Psoas muscle (tissue), 8 donors: ENCODE data around the gene BBC3. TPM values are rescaled to one million over a fixed set of nuclear protein-coding genes. Genes with fewer than 3 reads are reported as not detected.

Experiments used
- ATAC-seq, 4 donors: fragments of 200-7000 bp; cut with Tn5 transposase; one replicate each; pipeline ENCODE4 v1.9.1; 2020; ENCODE audit warnings: moderate library complexity in 3 of 4, mild to moderate bottlenecking in 2 of 4
- DNase-seq, 2 donors: peaks; one replicate each; pipeline ENCODE4 v3.0.0-alpha.2; 2020
- H3K27ac ChIP-seq: fragments of 200-600 bp; one replicate; pipeline ENCODE4 v1.8.0; 2022
- H3K27me3 ChIP-seq, 3 donors: fragments of 200-600 bp in 1 of 3; one replicate each; pipeline versions ENCODE4 v1.6.1 to v1.8.0; 2013 to 2022; ENCODE audit warnings: low read length in 2 of 3, mild to moderate bottlenecking in 2 of 3, moderate library complexity in 1 of 3; ENCODE audit not compliant: insufficient read depth in 3 of 3
- H3K36me3 ChIP-seq, 2 donors: fragments of 200-600 bp in 1 of 2; one replicate each; pipeline versions ENCODE4 v1.6.1 to v1.8.0; 2013 to 2022; ENCODE audit warnings: low read depth in 1 of 2, mild to moderate bottlenecking in 1 of 2, moderate library complexity in 1 of 2; ENCODE audit not compliant: insufficient read depth in 1 of 2
- H3K4me1 ChIP-seq: fragments of 200-600 bp; one replicate; pipeline ENCODE4 v1.8.0; 2022
- H3K4me3 ChIP-seq: fragments of 200-600 bp; one replicate; pipeline ENCODE4 v1.8.0; 2022; ENCODE audit warnings: mild to moderate bottlenecking
- H3K9me3 ChIP-seq: fragments of 200-600 bp; one replicate; pipeline ENCODE4 v1.8.0; 2022
- CTCF ChIP-seq: fragments of 200-600 bp; IDR thresholded peaks from one replicate; pipeline ENCODE4 v1.8.0; 2022; ENCODE audit warnings: antibody characterized with exemption
- WGBS, 3 donors: extraction: QIAGEN DNeasy Blood & Tissue Kit; methylation state at CpG; one replicate each; pipeline versions ENCODE4 v1.1.6 to v1.1.7; 2013; 5-methylcytosine and 5-hydroxymethylcytosine counted together
- intact Hi-C, 2 donors: fragments of 100-400 bp; cut with DNase I; formaldehyde crosslinking; loops; one replicate each; pipeline versions ENCODE4 v1.11.0 to v1.14.2; 2022
- polyA plus RNA-seq, 3 donors: library from polyadenylated mRNA; stranded (reverse); fragments of 200-250 nt; gene quantifications; one replicate each; pipeline ENCODE4 v1.2.3, GENCODE V29; 2013
- total RNA-seq, 4 donors: library from RNA; stranded (reverse); fragmentation: NEBNext Ultra II Directional in 2 of 4; extraction: Animal tissue kit (Norgen Biotek cat#: 25700) in 2 of 4; gene quantifications; one replicate each; pipeline versions ENCODE4 v1.2.1 to v1.2.4, GENCODE V29; 2021 to 2023
- donor health status: healthy with polysubstance abuse.
- donor health status: DM: no; HTN: no; CAD: no; lungs with moderate emphysema.
- donor health status: Bipolar disorder and iron deficiency.
- donor health status: healthy.
- donor health status: DM: yes; HTN: yes; CAD: no.
- donor health status: DM: no; HTN: no; CAD: no.
- donor health status: DM: no; HTN: no; CAD: no.
- donor health status: DM: yes; HTN: yes; CAD: no.

The BBC3 gene
- total and polyA plus RNA-seq, 7 donors: 2.7 to 32.5 (median 3.0) TPM

GRCh38 chr19:47188507-47189033, 42.4 kb downstream of the BBC3 start:
- Histone ChIP-seq H3K27ac (no peak overlapping the region), H3K4me3 (no peak overlapping the region), H3K36me3 (peaks cover 0 to 2% of the 10 kb centered on the region in 2 donors), H3K4me1 (peaks cover 20% of the 10 kb centered on the region), H3K27me3 (no peaks in the 10 kb centered on the region), H3K9me3 (no peaks in the 10 kb centered on the region)
- ATAC-seq: no peak
- TF ChIP-seq CTCF: no peak
- no peak for DNase-seq
- WGBS, 3 donors: 89 to 94% (median 89%) methylated on average over 5 of the region's 5 CpGs
- intact Hi-C loops: no loop called here

GRCh38 chr19:47187797-47188196, 43.2 kb downstream of the BBC3 start:
- DNase-seq: no peak
- Histone ChIP-seq H3K27ac (no peak overlapping the region), H3K36me3 (peaks cover 0 to 5% of the 10 kb centered on the region in 2 donors), H3K9me3 (no peaks in the 10 kb centered on the region), H3K27me3 (no peaks in the 10 kb centered on the region), H3K4me1 (peaks cover 20% of the 10 kb centered on the region), H3K4me3 (no peak overlapping the region)
- 92 to 94% (median 93%) methylated on average over 6 of the region's 6 CpGs for WGBS, 3 donors
- no peak for ATAC-seq
- intact Hi-C loops: no loop called here
- no peak for TF ChIP-seq CTCF

- H3K9me3 ChIP-seq: no peaks in the 10 kb centered on the region
- no peak overlapping the region for H3K27ac ChIP-seq
- whole genome bisulfite sequencing, 3 donors: 77 to 95% (median 93%) methylated on average over 2 of the region's 2 CpGs
- DNase-seq (no peak), ATAC-seq (no peak)
- H3K27me3 ChIP-seq: no peaks in the 10 kb centered on the region
- peaks cover 0 to 9% of the 10 kb centered on the region in 2 donors for H3K36me3 ChIP-seq
- intact Hi-C loops: no loop called here
- TF ChIP-seq CTCF: no peak
- H3K4me3 ChIP-seq: no peak overlapping the region
- H3K4me1 ChIP-seq: peaks cover 24% of the 10 kb centered on the region
These were observed 43.7 kb downstream of the BBC3 start for GRCh38 chr19:47187335-47187655.

- no peak for TF ChIP-seq CTCF
- no peak overlapping the region for H3K27ac ChIP-seq
- H3K27me3 ChIP-seq: no peaks in the 10 kb centered on the region
- no peak for ATAC-seq
- 82 to 88% (median 86%) methylated on average over 17 of the region's 17 CpGs for WGBS, 3 donors
- no peak overlapping the region for H3K4me3 ChIP-seq
- peaks cover 0 to 9% of the 10 kb centered on the region in 2 donors for H3K36me3 ChIP-seq
- DNase-seq: no peak
- peaks cover 24% of the 10 kb centered on the region for H3K4me1 ChIP-seq
- intact Hi-C loops: no loop called here
- H3K9me3 ChIP-seq: no peaks in the 10 kb centered on the region
These were observed 44.3 kb downstream of the BBC3 start for GRCh38 chr19:47186446-47187334.
